Left colon (tissue), 2 donors: ENCODE results near the gene COL4A2. TPM values are rescaled to one million over a fixed set of nuclear protein-coding genes. Genes with fewer than 3 reads are reported as not detected.

Experiments used
- ATAC-seq: fragments of 200-7000 bp; cut with Tn5 transposase; one replicate; pipeline ENCODE4 v1.9.1; 2020; ENCODE audit warnings: mild to moderate bottlenecking, moderate library complexity
- DNase-seq, 2 donors: peaks; one replicate each; pipeline ENCODE4 v3.0.0-alpha.2; 2020
- intact Hi-C, 2 donors: fragments of 100-400 bp; cut with DNase I in 1 of 2; cut with micrococcal nuclease in 1 of 2; formaldehyde crosslinking; loops; one replicate each; pipeline versions ENCODE4 v1.11.2 to v1.14.0; 2022; cut with DNase I, micrococcal nuclease
- total RNA-seq, 2 donors: library from RNA; stranded (reverse); fragmentation: NEBNext Ultra II Directional; extraction: Animal tissue kit (Norgen Biotek cat#: 25700); gene quantifications; one replicate each; pipeline ENCODE4 v1.2.1, GENCODE V29; 2021
- donor health status: DM: no; HTN: no; CAD: no.
- donor health status: DM: yes; HTN: yes; CAD: no.

COL4A2 gene
- total RNA-seq, 2 donors from 2014 or later, result 35.3 to 79.7 TPM

DNA sequence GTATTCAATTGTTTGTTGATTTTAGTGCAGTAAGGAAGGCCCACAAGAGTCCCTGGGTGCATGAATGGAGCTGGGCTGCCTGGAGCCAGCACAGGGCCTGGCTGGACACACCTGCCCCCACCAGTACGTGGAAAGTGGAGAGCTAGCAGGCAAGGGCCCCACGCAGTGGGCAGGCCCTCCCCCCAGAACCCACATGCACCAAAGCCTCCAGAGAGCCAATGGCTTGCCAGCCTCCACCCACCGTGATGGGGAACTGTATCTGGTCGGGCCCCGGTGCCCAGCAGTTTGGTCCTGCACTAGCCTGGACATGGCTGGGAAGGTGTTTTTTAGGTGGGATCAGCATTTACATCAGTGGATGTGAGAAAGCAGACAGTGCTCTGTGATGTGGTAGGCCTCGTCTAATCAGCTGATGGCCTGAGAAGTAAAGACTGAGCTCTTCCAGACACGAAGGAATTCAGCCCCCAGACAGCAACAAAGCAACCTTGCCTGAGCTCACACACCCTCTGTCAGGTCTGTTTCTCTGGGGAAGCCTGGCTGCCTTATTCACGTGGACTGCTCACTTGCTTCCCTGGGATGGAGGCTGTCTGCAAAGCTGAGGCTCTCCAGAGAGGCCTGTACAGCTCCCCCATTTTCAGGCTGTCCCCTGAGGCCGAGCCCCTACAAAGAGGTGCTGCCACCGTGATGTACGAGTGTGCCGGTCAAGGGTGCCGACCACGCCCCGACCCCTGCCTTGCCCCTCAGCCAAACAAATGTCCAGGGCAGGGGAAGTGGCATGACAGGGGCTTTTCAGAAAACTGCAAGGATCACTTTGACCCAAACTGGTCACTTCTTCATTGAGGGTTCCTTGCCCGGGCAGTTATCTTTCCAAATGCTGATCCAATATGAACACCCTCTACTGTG, 226.9 kb downstream of the COL4A2 start:
- ATAC-seq, result no peak
- intact Hi-C loops, result no loop called here
- DNase-seq, result no peak

DNA sequence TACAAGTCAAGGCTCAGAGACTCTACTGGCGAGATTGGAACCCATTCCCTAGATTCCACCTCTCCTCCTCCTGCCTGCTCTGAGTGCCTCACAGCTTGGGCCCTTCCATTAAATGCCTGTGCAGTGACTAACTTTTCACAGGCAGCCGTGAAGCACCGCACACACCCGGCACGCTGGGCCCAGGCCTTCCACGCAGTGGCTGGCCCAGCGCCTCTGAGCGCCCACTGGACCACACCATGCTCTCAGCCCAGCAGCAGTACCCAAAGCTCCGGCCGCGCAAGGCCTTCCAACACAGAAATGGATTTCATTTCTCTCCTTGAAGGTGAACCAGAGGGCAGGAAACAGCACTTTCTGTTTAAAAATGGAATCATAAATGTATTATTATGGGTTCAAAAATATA, 228.4 kb downstream of the COL4A2 start:
- ATAC-seq (no peak), DNase-seq (no peak)
- intact Hi-C loops, result no loop called here

GRCh38 chr13:110536006-110536693, 229.1 kb downstream of the COL4A2 start:
- ATAC-seq (peak; percentile 9), DNase-seq (peak in 1 of 2 donors; percentile 62)
- intact Hi-C loops, result no loop called here

GRCh38 chr13:110538632-110539031, 231.5 kb downstream of the COL4A2 start:
- ATAC-seq (peak; percentile 71), DNase-seq (no peak)
- intact Hi-C loops, result no loop called here

- DNase-seq (no peak), ATAC-seq (no peak)
- intact Hi-C loops, result no loop called here
These were observed 232.8 kb downstream of the COL4A2 start for GRCh38 chr13:110539894-110540293.

DNA sequence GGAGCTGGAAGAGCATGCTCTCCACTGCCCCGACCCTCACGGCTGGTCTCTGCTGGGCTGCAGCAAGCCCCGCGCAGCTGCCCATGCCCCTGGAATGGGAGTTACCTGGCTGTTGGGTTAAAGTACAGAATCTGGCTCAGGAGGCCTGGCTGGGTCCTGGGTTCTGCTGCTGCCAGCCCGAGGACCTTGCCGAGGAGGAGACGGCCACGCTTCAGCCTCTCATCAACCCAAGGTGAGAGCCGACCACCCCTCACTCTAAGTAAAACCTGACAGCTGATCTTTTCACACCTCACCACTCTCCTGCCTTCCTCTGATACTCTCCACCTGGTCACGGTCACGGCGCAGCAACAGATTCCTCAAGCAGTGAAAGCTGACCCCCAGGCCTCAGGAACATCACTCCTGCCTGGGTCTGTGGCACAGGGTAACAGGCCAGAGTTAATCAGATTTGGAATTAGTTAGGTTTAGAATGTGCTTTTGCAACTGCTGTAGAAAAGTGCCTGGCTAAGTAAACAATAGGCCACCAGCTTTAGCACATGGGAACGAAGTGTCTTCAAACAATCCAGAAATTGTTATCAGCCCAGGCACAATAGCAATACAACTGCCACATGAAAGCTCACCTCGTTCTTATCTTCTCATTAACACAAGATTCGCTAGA, 233.9 kb downstream of the COL4A2 start:
- ATAC-seq (peak; percentile 57), DNase-seq (no peak)
- intact Hi-C loops, result no loop called here

GRCh38 chr13:110541526-110541920, 234.4 kb downstream of the COL4A2 start:
- peak; percentile 22 for ATAC-seq
- DNase-seq, result no peak
- intact Hi-C loops, result no loop called here

DNA sequence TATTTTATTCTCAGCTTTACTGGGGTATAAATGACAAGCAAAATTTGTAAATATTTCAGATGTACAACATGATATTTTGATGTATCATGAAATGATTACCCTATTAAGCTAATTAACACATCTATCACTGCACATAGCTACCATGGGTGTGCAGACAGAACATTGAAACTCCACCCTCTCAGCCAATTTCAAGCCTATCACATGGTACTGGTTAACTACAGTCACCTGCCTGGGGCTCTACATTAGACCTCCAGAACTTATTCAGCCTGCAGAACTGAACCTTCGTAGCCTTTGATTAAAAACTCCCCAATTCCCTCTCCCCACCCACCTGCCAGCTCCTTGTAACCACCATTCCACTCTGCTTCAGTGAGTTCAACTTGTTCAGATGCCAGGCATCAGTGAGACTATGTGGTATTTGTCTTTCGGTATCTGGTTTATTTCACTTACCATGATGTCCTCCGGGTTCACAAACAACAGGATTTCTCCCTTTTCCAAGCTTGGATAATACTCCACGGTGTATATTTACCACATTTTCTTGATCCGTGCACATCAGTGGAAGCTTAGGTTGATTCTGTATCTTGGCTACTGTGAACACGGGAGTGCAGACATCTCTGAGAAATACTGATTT, 235.2 kb downstream of the COL4A2 start:
- intact Hi-C loops, result no loop called here
- ATAC-seq, result no peak
- DNase-seq, result peak in 1 of 2 donors; percentile 15

- intact Hi-C loops, result no loop called here
- DNase-seq (no peak), ATAC-seq (peak; percentile 41)
These were observed 239.3 kb downstream of the COL4A2 start for GRCh38 chr13:110546378-110546777.

- ATAC-seq (peak; percentile 95), DNase-seq (peak; percentile 92 to 94)
- intact Hi-C loops, result no loop called here
These were observed 239.8 kb downstream of the COL4A2 start for GRCh38 chr13:110546926-110547325.

DNA sequence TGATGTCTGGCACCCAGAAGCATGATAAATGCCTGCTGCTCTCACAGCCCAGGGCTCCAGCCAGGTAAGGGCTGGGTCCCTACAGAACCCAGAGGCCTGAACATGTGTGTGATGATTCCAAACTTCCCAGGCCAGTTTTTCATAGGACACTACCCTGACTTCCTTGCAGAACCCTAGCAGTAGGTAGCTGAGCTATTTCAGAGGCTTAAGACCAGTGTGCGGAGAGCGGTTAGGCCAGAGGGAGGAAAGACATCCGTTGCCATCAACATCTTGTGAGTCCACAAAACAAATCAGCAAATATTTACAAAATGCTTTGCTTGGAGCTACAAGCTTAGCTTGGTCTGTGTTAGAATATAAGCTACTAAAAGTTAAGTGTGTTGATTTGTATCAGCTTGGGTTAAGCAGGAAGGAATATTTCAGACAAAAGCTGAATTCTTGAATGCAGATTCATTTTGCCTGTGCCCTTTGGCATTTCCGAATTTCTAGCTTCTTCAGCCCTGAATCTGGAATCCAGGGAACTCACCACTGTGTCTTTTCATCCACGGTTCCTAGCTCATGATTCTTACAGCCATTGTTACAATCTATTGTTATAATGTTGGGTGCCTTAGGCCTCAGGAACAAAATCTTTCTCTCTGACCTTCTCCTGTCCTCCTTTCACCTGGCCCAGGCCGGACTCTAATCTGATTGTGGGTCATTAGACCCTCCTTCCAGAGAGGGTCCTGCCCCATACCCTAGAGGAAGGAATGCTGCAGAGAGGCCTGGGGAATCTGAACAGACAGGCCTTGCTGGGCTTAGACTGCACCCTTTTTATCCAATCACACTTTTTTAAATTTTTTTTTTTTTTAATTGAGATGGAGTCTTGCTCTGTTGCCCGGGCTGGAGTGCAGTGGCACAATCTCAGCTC, 242.1 kb downstream of the COL4A2 start:
- DNase-seq (no peak), ATAC-seq (no peak)
- intact Hi-C loops, result no loop called here

- DNase-seq (no peak), ATAC-seq (no peak)
- intact Hi-C loops, result no loop called here
These were observed 242.7 kb downstream of the COL4A2 start for GRCh38 chr13:110549795-110550160.

GRCh38 chr13:110551284-110551683, 244.2 kb downstream of the COL4A2 start:
- intact Hi-C loops, result no loop called here
- no peak for ATAC-seq
- no peak for DNase-seq

DNA sequence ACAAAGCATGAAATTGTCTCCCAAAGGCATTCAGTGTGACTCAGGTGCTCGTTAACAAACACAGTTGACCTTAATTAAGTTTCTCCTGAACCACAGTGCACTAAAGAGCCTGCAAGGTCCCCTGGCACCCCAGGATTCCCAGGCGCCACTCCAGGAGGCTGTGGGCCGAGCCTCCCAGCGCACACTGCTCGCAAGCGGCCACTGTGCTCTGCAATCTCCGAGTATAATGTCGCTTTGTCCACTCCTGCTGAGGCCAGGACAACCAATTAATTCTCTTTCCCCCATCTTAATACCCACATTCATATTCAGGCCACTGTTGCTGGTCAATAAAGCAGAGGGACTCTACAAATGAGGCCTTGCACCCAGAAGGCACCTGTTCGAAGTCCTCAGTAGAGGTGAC, 245.7 kb downstream of the COL4A2 start:
- no peak for DNase-seq
- no peak for ATAC-seq
- intact Hi-C loops, result no loop called here

DNA sequence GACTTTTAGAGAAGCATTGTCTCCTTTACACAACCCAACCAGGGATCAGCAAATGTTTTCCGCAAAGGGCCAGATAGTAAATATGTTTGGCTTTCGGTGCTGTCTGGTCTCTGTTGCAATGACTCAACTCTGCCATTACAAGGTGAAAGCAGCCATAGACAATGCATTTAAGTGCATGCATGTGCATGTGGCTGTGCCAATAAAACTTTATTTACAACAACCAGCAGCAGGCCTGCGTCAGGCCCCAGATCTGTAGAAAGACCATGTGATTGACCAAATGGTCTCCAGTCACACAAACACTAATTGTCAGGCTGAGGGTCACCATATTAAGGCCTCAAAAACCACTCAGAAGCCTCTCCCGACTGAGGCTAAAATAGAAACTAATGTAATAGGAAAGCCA, 246.3 kb downstream of the COL4A2 start:
- no peak for DNase-seq
- ATAC-seq, result no peak
- intact Hi-C loops, result no loop called here

DNA sequence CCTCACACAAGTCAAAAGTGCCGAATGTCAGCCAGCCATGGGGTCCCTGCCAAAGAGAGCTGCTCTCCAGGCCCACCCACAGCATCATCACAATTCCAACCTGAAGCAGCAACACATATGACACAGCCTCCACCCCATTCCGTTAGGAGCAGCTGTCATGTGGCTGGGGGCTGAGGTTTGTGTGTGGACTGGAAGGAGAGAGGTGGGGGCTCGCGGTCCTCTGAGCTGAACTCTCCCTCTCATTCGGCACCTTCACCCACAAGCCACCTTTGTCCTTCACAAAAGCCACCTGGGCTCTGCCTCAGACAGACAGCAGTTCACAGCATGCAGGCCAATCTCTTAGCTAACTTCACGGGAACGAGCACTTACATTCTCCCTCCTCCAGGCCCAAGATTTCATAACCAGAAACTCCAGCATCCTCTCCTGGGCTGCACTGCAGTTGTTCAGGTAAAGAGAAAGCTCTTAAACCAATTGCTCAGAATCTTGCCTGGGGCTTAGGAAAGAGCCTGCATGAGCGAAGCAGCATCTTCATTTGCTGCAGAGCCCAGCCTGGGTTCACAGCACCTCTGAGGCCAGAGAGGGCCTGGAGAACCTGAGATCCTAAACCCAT, 247.2 kb downstream of the COL4A2 start:
- intact Hi-C loops, result no loop called here
- DNase-seq, result no peak
- no peak for ATAC-seq

- no peak for DNase-seq
- no peak for ATAC-seq
- intact Hi-C loops, result no loop called here
These were observed 247.9 kb downstream of the COL4A2 start for GRCh38 chr13:110554946-110555345.

DNA sequence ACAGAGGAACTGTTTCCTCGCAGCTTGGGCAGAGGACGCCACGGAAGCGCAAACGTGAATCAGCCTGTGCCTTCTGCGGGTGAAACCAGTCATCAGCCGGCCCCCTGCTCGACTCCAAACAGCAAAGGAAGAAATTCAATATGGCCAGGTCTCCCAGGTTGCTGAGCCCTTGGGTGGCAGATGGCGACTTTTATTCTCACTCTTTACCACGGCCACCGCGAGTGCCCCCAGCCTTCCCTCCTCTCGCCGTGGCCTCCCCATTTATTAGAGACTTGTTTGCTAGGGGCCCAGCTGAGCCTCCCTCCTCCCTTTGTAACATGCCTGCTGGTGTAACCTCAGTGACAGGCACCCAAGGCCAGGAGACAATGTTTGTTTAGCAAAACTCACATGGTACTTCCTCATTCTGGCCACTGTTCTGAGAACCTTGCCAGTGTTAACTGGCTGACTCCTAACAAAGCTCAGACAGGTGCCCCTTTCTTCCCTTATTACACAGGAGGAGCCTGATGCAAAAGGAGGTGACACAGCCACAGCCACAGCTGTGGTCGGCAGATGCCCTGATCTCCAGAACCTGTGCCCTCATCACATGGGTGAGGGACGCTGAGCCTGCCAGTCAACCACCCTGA, 248.6 kb downstream of the COL4A2 start:
- ATAC-seq (peak; percentile 75), DNase-seq (peak; percentile 39 to 63)
- intact Hi-C loops, result no loop called here
